K562 (cell line): ENCODE measurements around the gene RARA. TPM values are rescaled to one million over a fixed set of nuclear protein-coding genes. Genes with fewer than 3 reads are reported as not detected.

Experiments used
- ATAC-seq: fragments of 200-7000 bp; cut with Tn5 transposase; 3 replicates; pipeline ENCODE4 v1.9.1; 2020; ENCODE audit warnings: moderate library complexity
- BruUV-seq: library from RNA; stranded (reverse); fragments of 400-500 nt; replicated peaks from 2 replicates; lab custom pipeline; 2021; lab: Mats Ljungman, UMichigan
- CTCF ChIA-PET: fragments of 300-600 bp; formaldehyde crosslinking; extraction: SDS; loops from one replicate; lab custom pipeline; 2021; ENCODE audit warnings: low intra/inter-chr PET ratio; lab: Yijun Ruan, JAX
- POLR2A ChIA-PET: fragments of 300-600, 350-650 bp; sonication (Branson Sonifier 250); formaldehyde crosslinking; extraction: SDS; loops from one replicate; lab custom pipeline; 2021; ENCODE audit warnings: antibody characterized with exemption, inconsistent platforms; lab: Yijun Ruan, JAX
- DNase-seq, 4 experiments: peaks; one replicate each; pipeline versions ENCODE4 v3.0.0 to v3.0.0-alpha.2; 2011 to 2018; ENCODE audit warnings: low spot score in 3 of 4, mixed read lengths in 3 of 4; ENCODE audit errors: extremely low read depth in 1 of 4
- FAIRE-seq: peaks from 2 replicates; lab custom pipeline; 2011; peaks lifted over from hg19 to GRCh38; lab: Jason Lieb, UNC
- H2AFZ ChIP-seq: 2 replicates; pipeline ENCODE4 v1.6.0; 2011; ENCODE audit warnings: low read depth, low read length, control low read depth, inconsistent platforms
- H3K27ac ChIP-seq: fragments of 200-600 bp; 3 replicates; pipeline ENCODE4 v1.8.0; 2011; ENCODE audit warnings: low read depth, mild to moderate bottlenecking, control low read depth, inconsistent platforms, low read length, moderate library complexity, mixed read lengths; ENCODE audit errors: extremely low read depth
- H3K27me3 ChIP-seq, 2 experiments: fragments of 300-600 bp in 1 of 2; 2 replicates in 1 of 2; 3 replicates in 1 of 2; pipeline versions ENCODE4 v1.6.0 to v1.8.0; 2011; ENCODE audit warnings: inconsistent platforms in 2 of 2, low read length in 2 of 2, mild to moderate bottlenecking in 1 of 2, mixed read lengths in 1 of 2, moderate library complexity in 1 of 2; ENCODE audit not compliant: control insufficient read depth in 2 of 2, insufficient read depth in 2 of 2
- H3K36me3 ChIP-seq: fragments of 300-600 bp; 3 replicates; pipeline ENCODE4 v1.8.0; 2011; ENCODE audit warnings: mild to moderate bottlenecking, low read length, inconsistent platforms; ENCODE audit not compliant: control insufficient read depth, insufficient read depth
- H3K4me1 ChIP-seq, 2 experiments: fragments of 200-600 bp in 1 of 2; replicated peaks in 1 of 2; 2 replicates in 1 of 2; 3 replicates in 1 of 2; pipeline versions ENCODE4 v1.5.1 to v1.8.0; 2011; ENCODE audit warnings: inconsistent platforms in 2 of 2, low read length in 2 of 2, mild to moderate bottlenecking in 1 of 2, mixed read lengths in 1 of 2, moderate library complexity in 1 of 2; ENCODE audit not compliant: control insufficient read depth in 2 of 2, insufficient read depth in 2 of 2
- H3K4me2 ChIP-seq: 2 replicates; pipeline ENCODE4 v1.6.1; 2011; ENCODE audit warnings: low read length, control low read depth, inconsistent platforms, mixed read lengths; ENCODE audit not compliant: insufficient read depth
- H3K4me3 ChIP-seq: fragments of 200-600 bp; sonication (generic), shearing (Covaris generic); 2 replicates; pipeline ENCODE4 v1.5.1; 2016; ENCODE audit warnings: control low read depth, inconsistent platforms
- H3K79me2 ChIP-seq: fragments of 200-600 bp; 3 replicates; pipeline ENCODE4 v1.8.0; 2011; ENCODE audit warnings: low read length, inconsistent platforms; ENCODE audit not compliant: control insufficient read depth, insufficient read depth
- H3K9ac ChIP-seq, 2 experiments: 2 replicates each; pipeline versions ENCODE4 v1.6.0 to v1.6.1; 2011; ENCODE audit warnings: low read depth in 2 of 2, low read length in 2 of 2, control low read depth in 1 of 2, inconsistent platforms in 1 of 2, mild to moderate bottlenecking in 1 of 2, mixed read lengths in 1 of 2; ENCODE audit not compliant: insufficient read depth in 1 of 2
- H3K9me1 ChIP-seq: one replicate; pipeline ENCODE4 v1.6.0; 2011; ENCODE audit warnings: inconsistent platforms, mild to moderate bottlenecking, low read length, moderate library complexity; ENCODE audit not compliant: control insufficient read depth, insufficient read depth
- H3K9me3 ChIP-seq: replicated peaks from 2 replicates; pipeline ENCODE4 v1.5.1; 2011; ENCODE audit warnings: low read depth, low read length, inconsistent platforms; ENCODE audit not compliant: control insufficient read depth, insufficient read depth
- H4K20me1 ChIP-seq: replicated peaks from 2 replicates; pipeline ENCODE4 v1.6.1; 2011; ENCODE audit warnings: low read length, inconsistent platforms, mixed read lengths; ENCODE audit not compliant: control insufficient read depth, insufficient read depth
- ETV5 ChIP-seq: sonication (generic); formaldehyde crosslinking; IDR thresholded peaks from 2 replicates; pipeline ENCODE4 v1.4.0; 2020; ENCODE audit warnings: low read depth, mild to moderate bottlenecking, missing genetic modification reagents
- KLF1 ChIP-seq: fragments of 450-650 bp; IDR thresholded peaks from 2 replicates; pipeline ENCODE4 v1.6.1; 2016; ENCODE audit warnings: missing genetic modification characterization, missing compliant biosample characterization
- SAFB ChIP-seq: fragments of 200-400 bp; formaldehyde crosslinking; IDR thresholded peaks from 2 replicates; pipeline ENCODE4 v1.6.1; 2017; ENCODE audit warnings: low read depth, low read length, borderline replicate concordance
- SNIP1 ChIP-seq: fragments of 450-650 bp; IDR thresholded peaks from 2 replicates; pipeline ENCODE4 v1.7.1; 2017; ENCODE audit warnings: low read depth, mild to moderate bottlenecking
- U2AF1 ChIP-seq: fragments of 200-400 bp; formaldehyde crosslinking; optimal IDR thresholded peaks from 2 replicates; pipeline ENCODE3; 2017; ENCODE audit warnings: mild to moderate bottlenecking, low read depth, low read length, moderate library complexity
- ZNF124 ChIP-seq: sonication (generic); formaldehyde crosslinking; IDR thresholded peaks from 2 replicates; pipeline ENCODE4 v1.8.1; 2022; ENCODE audit warnings: missing genetic modification reagents
- ZNF282 ChIP-seq: sonication (generic); formaldehyde crosslinking; IDR thresholded peaks from 2 replicates; pipeline ENCODE4 v1.8.1; 2023; ENCODE audit warnings: missing genetic modification reagents
- ZNF589 ChIP-seq: fragments of 200-800 bp; sonication (Bioruptor generic); IDR thresholded peaks from 2 replicates; pipeline ENCODE4 v1.6.1; 2016; ENCODE audit warnings: low read depth, missing genetic modification characterization, missing compliant biosample characterization
- ZNF766 ChIP-seq: fragments of 200-800 bp; sonication (Bioruptor generic); conservative IDR thresholded peaks from 2 replicates; pipeline ENCODE4 v1.6.1; 2016; ENCODE audit warnings: missing genetic modification characterization, missing compliant biosample characterization
- WGBS: fragments of 100-300 bp; shearing (Covaris generic); methylation state at CpG from one replicate; pipeline ENCODE4 v1.1.6; 2016; ENCODE audit warnings: low coverage, mixed read lengths; ENCODE audit not compliant: insufficient coverage; ENCODE audit errors: missing lambda C conversion rate; 5-methylcytosine and 5-hydroxymethylcytosine counted together
- in situ Hi-C: fragments of 300-500 bp; cut with MboI; formaldehyde crosslinking; loops from 4 replicates; pipeline ENCODE4 v1.15.0; 2018; ENCODE audit warnings: inconsistent platforms, mixed read lengths
- intact Hi-C: fragments of 100-400 bp; cut with micrococcal nuclease; formaldehyde crosslinking; loops from 2 replicates; pipeline ENCODE4 v1.14.2; 2022
- polyA plus RNA-seq, 8 experiments: library from polyadenylated mRNA; depleted of rRNA in 4 of 8; stranded (reverse) in 5 of 8; unstranded in 3 of 8; fragments of >200 nt; fragmentation: Nextera tagmentation in 2 of 8; fragmentation: Illumina TruSeq in 1 of 8; extraction: Ambion mirVana in 2 of 8; extraction: Trizol in 1 of 8; gene quantifications; 2 replicates each; pipeline versions ENCODE4 v1.2.1 to v1.2.3, GENCODE V29; 2011 to 2014; ENCODE audit warnings: inconsistent platforms in 1 of 8, missing spikeins in 1 of 8
- total RNA-seq, 7 experiments: library from RNA; depleted of rRNA in 6 of 7; stranded (reverse); fragments of >200 nt in 6 of 7; fragmentation: Illumina TruSeq in 2 of 7; extraction: Trizol in 2 of 7; gene quantifications; 2 replicates each; pipeline versions ENCODE4 v1.2.1 to v1.2.3, GENCODE V29; 2011 to 2021; ENCODE audit warnings: low replicate concordance in 1 of 7

The RARA gene
- total and polyA plus RNA-seq, 9 of the 15 experiments (the other 6 are each of a cell fraction or from before 2014, with no cell fraction given) = 0.10 to 28.0 (median 7.9) TPM

DNA sequence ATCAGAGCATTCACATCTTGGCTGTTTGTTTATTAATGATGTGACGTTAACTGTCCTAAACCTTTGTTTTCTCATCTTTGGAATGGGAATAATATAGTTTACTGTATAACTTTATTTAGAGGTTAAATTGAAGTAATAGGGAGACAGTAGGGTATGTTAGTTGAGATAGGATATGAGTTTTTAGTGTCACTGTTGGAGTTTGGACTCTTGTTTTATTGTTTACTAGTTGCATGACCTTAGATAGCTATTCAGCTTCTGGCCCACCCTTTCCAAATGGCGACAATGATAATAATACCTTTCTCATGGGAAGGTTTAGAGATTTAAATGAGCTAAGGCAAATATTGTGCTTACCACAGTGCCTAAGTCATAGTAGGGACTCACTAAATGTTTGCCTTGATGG lies 49.5 kb upstream of the RARA start:
- Histone ChIP-seq H3K9me1 (no peaks in the 10 kb centered on the region), H3K9ac (no peak overlapping the region), H3K27me3 (no peaks in the 10 kb centered on the region), H3K4me3 (no peak overlapping the region), H3K27ac (no peak overlapping the region), H3K79me2 (no peaks in the 10 kb centered on the region), H3K36me3 (peaks cover 56% of the 10 kb centered on the region; the same call in 2 of the 3 replicates), H3K9me3 (no peaks in the 10 kb centered on the region), H2AFZ (no peak overlapping the region), H4K20me1 (no peaks in the 10 kb centered on the region), H3K4me2 (no peak overlapping the region), H3K4me1 (peaks cover 2 to 3% of the 10 kb centered on the region in 2 experiments; a peak in 3 of 5 replicates)
- ChIA-PET POLR2A (interaction anchor here (1.3 kb wide), 1 partner anchor 12 kb away, joined by 3 read pairs; no protein-coding TSS in a partner anchor), CTCF (no interaction called here)
- BruUV-seq = no TSS peak
- FAIRE-seq = no peak
- in situ Hi-C loops = no loop called here
- TF ChIP-seq ZNF589 (CRISPR knock-in tag) (no peak), U2AF1 (no peak), ZNF766 (CRISPR knock-in tag) (no peak), ETV5 (CRISPR knock-in tag) (no peak), SAFB (no peak), ZNF124 (CRISPR knock-in tag) (no peak), ZNF282 (CRISPR knock-in tag) (no peak), SNIP1 (no peak), KLF1 (tag) (no peak)
- no peak for ATAC-seq
- DNase-seq = no peak
- WGBS = 75% methylated on average over 2 of the region's 2 CpGs
- intact Hi-C loops = no loop called here
